NCI-H446 treated with DMSO at 0.1 percent for 48 hours (cell line): ENCODE data around the gene OSBPL10.

Experiments
- DNase-seq: peaks from one replicate; lab custom pipeline; 2025; lab: John Stamatoyannopoulos, UW

Gene OSBPL10

GRCh38 chr3:31744913-31745312, 236.1 kb downstream of the OSBPL10 start:
- no peak for DNase-seq

- DNase-seq = no peak
Measured at GRCh38 chr3:31743331-31744089, 237.6 kb downstream of the OSBPL10 start.

GRCh38 chr3:31740397-31740796, 240.7 kb downstream of the OSBPL10 start:
- no peak for DNase-seq

GRCh38 chr3:31738412-31738811, 242.7 kb downstream of the OSBPL10 start:
- no peak for DNase-seq

GRCh38 chr3:31735667-31736066, 245.4 kb downstream of the OSBPL10 start:
- no peak for DNase-seq

GRCh38 chr3:31733234-31733667, 247.8 kb downstream of the OSBPL10 start:
- no peak for DNase-seq

GRCh38 chr3:31732548-31732947, 248.5 kb downstream of the OSBPL10 start:
- DNase-seq = no peak

GRCh38 chr3:31729573-31729972, 251.5 kb downstream of the OSBPL10 start:
- DNase-seq = no peak

GRCh38 chr3:31729082-31729481, 252.0 kb downstream of the OSBPL10 start:
- DNase-seq = no peak

- no peak for DNase-seq
Measured at GRCh38 chr3:31728403-31728802, 252.7 kb downstream of the OSBPL10 start.

- DNase-seq = no peak
Measured at GRCh38 chr3:31725976-31726375, 255.1 kb downstream of the OSBPL10 start.

GRCh38 chr3:31725568-31725967, 255.5 kb downstream of the OSBPL10 start:
- DNase-seq = no peak

- no peak for DNase-seq
Measured at GRCh38 chr3:31724651-31725050, 256.4 kb downstream of the OSBPL10 start.

- DNase-seq = no peak
Measured at GRCh38 chr3:31724116-31724515, 256.9 kb downstream of the OSBPL10 start.

- no peak for DNase-seq
Measured at GRCh38 chr3:31723701-31724100, 257.4 kb downstream of the OSBPL10 start.

GRCh38 chr3:31721676-31722075, 259.4 kb downstream of the OSBPL10 start:
- no peak for DNase-seq

- no peak for DNase-seq
Measured at GRCh38 chr3:31714495-31715280, 266.4 kb downstream of the OSBPL10 start.

GRCh38 chr3:31713816-31714215, 267.2 kb downstream of the OSBPL10 start:
- DNase-seq = no peak

- DNase-seq = no peak
Measured at GRCh38 chr3:31710123-31710803, 270.8 kb downstream of the OSBPL10 start.

- DNase-seq = no peak
Measured at GRCh38 chr3:31709526-31709925, 271.5 kb downstream of the OSBPL10 start.

- DNase-seq = no peak
Measured at GRCh38 chr3:31709005-31709404, 272.1 kb downstream of the OSBPL10 start.

GRCh38 chr3:31707286-31707685, 273.8 kb downstream of the OSBPL10 start:
- peak; percentile 43 for DNase-seq

GRCh38 chr3:31705736-31706135, 275.3 kb downstream of the OSBPL10 start:
- DNase-seq = no peak
